ENCODE data around the gene CEP162. TPM values are rescaled to one million over a fixed set of nuclear protein-coding genes. Genes with fewer than 3 reads are reported as not detected.

CEP162 gene
- total and polyA plus RNA-seq, 2 experiments from 2014 or later, result 9.2 to 15.4 TPM

DNA sequence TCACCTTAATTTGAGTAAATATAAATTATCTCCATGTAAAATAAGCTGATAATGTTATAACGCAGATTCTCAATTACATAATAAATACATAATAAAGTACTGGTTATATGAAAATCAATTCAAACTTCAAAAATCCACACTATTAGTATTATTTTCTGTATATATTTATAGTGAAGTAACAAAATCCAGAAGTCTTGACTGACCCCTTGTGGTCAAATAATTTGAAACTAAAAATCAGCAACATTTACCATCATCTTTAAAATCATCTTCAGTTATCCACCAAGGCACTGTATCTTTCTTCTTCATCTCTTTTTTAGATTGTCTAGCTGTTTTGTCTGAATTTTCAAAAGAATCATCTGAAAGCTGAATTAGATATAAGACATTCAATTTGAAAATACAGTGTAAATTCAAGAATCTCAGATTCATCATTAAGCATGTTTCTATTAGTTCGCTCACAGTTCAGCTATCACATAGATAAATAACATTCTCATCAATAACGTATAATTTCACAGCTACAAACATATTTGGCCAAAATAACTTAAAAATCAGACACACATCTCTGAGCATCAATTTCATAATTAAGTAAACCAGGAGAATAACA is 6.5 kb downstream of the CEP162 start (continued):
- TF ChIP-seq, protein P1, sequence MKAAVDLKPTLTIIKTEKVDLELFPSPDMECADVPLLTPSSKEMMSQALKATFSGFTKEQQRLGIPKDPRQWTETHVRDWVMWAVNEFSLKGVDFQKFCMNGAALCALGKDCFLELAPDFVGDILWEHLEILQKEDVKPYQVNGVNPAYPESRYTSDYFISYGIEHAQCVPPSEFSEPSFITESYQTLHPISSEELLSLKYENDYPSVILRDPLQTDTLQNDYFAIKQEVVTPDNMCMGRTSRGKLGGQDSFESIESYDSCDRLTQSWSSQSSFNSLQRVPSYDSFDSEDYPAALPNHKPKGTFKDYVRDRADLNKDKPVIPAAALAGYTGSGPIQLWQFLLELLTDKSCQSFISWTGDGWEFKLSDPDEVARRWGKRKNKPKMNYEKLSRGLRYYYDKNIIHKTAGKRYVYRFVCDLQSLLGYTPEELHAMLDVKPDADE (IDR thresholded peaks at IDR 0.05), result no peak

GRCh38 chr6:84218091-84218490 is 9.4 kb downstream of the CEP162 start:
- Mint-ChIP-seq H3K9me3 (no peaks in the 10 kb centered on the region), H3K27me3 (ENCODE audit: insufficient read depth, low read depth, poor library complexity) (no peaks in the 10 kb centered on the region), H3K4me1 (peaks cover 25% of the 10 kb centered on the region), H3K27ac (peak overlapping the region; percentile 50; the same call in 1 of the 2 replicates), H3K36me3 (ENCODE audit: low read depth) (no peaks in the 10 kb centered on the region; the same call in 2 of the 3 replicates), H3K4me3 (no peak overlapping the region)
- Histone ChIP-seq H2AFZ (no peak overlapping the region), H3K36me3 (ENCODE audit: insufficient read depth) (no peaks in the 10 kb centered on the region), H4K20me1 (replicated peaks; ENCODE audit: insufficient read depth) (no peaks in the 10 kb centered on the region), H3K27me3 (ENCODE audit: insufficient read depth) (no peaks in the 10 kb centered on the region), H3K79me2 (replicated peaks; ENCODE audit: insufficient read depth) (no peaks in the 10 kb centered on the region), H3K4me2 (no peak overlapping the region), H3F3A (replicated peaks; ENCODE audit: low read depth) (no peaks in the 10 kb centered on the region), H3K9me2 (ENCODE audit: insufficient read depth) (no peaks in the 10 kb centered on the region), H3K4me3 (no peak overlapping the region), H3K4me1 (ENCODE audit: insufficient read depth) (peaks cover 7% of the 10 kb centered on the region; the same call in 1 of the 2 replicates), H3K27ac (ENCODE audit: low read depth) (no peak overlapping the region)
- peak; percentile 90 for ATAC-seq
- peak; percentile 52 for DNase-seq (ENCODE audit: low spot score)
- no peak for TF ChIP-seq POLR2AphosphoS5 (IDR thresholded peaks at IDR 0.05; ENCODE audit: low read depth)
- no peak for TF ChIP-seq ZNF114 (CRISPR knock-in tag; IDR thresholded peaks at IDR 0.05)
- TF ChIP-seq, protein P1 (IDR thresholded peaks at IDR 0.05), result no peak
- TF ChIP-seq EZH2phosphoT487 (IDR thresholded peaks at IDR 0.05; ENCODE audit: unreplicated experiment), result no peak
- TF ChIP-seq STAT1 (IDR thresholded peaks at IDR 0.05; ENCODE audit: unreplicated experiment), result no peak
- no peak for TF ChIP-seq NANOG (IDR thresholded peaks at IDR 0.05; ENCODE audit: borderline replicate concordance)
- no peak for TF ChIP-seq CTCF (conservative IDR thresholded peaks at IDR 0.05; ENCODE audit: low read depth in 2 of 2)
- no peak for TF ChIP-seq JUNB (IDR thresholded peaks at IDR 0.05; ENCODE audit: unreplicated experiment)
- no peak for TF ChIP-seq ZNF331 (CRISPR knock-in tag; IDR thresholded peaks at IDR 0.05; ENCODE audit: low read depth)
- TF ChIP-seq EZH2 (IDR thresholded peaks at IDR 0.05; ENCODE audit: low read depth, unreplicated experiment), result no peak
- TF ChIP-seq, protein P2, sequence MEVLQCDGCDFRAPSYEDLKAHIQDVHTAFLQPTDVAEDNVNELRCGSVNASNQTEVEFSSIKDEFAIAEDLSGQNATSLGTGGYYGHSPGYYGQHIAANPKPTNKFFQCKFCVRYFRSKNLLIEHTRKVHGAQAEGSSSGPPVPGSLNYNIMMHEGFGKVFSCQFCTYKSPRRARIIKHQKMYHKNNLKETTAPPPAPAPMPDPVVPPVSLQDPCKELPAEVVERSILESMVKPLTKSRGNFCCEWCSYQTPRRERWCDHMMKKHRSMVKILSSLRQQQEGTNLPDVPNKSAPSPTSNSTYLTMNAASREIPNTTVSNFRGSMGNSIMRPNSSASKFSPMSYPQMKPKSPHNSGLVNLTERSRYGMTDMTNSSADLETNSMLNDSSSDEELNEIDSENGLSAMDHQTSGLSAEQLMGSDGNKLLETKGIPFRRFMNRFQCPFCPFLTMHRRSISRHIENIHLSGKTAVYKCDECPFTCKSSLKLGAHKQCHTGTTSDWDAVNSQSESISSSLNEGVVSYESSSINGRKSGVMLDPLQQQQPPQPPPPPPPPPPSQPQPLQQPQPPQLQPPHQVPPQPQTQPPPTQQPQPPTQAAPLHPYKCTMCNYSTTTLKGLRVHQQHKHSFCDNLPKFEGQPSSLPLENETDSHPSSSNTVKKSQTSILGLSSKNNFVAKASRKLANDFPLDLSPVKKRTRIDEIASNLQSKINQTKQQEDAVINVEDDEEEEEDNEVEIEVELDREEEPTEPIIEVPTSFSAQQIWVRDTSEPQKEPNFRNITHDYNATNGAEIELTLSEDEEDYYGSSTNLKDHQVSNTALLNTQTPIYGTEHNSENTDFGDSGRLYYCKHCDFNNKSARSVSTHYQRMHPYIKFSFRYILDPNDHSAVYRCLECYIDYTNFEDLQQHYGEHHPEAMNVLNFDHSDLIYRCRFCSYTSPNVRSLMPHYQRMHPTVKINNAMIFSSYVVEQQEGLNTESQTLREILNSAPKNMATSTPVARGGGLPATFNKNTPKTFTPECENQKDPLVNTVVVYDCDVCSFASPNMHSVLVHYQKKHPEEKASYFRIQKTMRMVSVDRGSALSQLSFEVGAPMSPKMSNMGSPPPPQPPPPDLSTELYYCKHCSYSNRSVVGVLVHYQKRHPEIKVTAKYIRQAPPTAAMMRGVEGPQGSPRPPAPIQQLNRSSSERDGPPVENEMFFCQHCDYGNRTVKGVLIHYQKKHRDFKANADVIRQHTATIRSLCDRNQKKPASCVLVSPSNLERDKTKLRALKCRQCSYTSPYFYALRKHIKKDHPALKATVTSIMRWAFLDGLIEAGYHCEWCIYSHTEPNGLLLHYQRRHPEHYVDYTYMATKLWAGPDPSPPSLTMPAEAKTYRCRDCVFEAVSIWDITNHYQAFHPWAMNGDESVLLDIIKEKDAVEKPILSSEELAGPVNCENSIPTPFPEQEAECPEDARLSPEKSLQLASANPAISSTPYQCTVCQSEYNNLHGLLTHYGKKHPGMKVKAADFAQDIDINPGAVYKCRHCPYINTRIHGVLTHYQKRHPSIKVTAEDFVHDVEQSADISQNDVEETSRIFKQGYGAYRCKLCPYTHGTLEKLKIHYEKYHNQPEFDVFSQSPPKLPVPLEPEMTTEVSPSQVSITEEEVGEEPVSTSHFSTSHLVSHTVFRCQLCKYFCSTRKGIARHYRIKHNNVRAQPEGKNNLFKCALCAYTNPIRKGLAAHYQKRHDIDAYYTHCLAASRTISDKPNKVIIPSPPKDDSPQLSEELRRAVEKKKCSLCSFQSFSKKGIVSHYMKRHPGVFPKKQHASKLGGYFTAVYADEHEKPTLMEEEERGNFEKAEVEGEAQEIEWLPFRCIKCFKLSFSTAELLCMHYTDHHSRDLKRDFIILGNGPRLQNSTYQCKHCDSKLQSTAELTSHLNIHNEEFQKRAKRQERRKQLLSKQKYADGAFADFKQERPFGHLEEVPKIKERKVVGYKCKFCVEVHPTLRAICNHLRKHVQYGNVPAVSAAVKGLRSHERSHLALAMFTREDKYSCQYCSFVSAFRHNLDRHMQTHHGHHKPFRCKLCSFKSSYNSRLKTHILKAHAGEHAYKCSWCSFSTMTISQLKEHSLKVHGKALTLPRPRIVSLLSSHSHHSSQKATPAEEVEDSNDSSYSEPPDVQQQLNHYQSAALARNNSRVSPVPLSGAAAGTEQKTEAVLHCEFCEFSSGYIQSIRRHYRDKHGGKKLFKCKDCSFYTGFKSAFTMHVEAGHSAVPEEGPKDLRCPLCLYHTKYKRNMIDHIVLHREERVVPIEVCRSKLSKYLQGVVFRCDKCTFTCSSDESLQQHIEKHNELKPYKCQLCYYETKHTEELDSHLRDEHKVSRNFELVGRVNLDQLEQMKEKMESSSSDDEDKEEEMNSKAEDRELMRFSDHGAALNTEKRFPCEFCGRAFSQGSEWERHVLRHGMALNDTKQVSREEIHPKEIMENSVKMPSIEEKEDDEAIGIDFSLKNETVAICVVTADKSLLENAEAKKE (CRISPR knock-in tag; IDR thresholded peaks at IDR 0.05), result no peak
- TF ChIP-seq CREB1 (CRISPR knock-in tag; IDR thresholded peaks at IDR 0.05; ENCODE audit: low read depth), result no peak
